ENCODE measurements around the gene TGM1. TPM values are rescaled to one million over a fixed set of nuclear protein-coding genes. Genes with fewer than 3 reads are reported as not detected.

The TGM1 gene
- total and polyA plus RNA-seq, 2 experiments from 2014 or later = 0.33 to 1.5 TPM

DNA sequence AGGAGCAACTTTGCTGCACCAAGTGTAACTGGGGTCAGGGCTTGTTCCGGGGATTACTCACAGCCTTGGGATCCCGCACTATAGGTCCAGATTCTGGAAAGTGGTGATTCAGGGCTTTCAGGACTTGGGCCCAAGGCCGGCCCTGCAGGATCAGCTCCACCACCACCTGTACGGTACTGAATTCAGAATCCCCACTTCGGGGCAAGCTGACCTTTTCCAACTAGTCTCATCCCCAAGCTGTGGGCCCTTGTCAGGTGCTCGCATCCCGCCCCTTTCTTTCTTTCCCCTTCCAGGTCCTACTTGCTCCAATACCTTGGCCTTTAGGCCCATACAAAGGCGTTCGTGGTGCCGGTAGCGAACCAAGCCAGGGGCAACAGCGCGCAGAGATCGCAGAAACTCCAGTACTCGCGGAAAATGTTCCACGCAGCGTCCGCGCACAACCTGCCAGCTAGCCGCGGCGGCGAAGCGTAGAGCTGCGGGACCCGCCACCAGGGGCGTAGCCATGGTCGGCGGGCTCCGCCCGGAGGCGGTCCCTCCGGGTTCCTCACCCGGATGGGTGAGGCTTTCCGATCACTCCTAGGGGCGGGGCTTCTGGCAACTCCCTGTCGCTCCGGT, 21.0 kb downstream of the TGM1 start:
- peak; percentile 98 for DNase-seq (ENCODE audit: low spot score)
- 2% methylated on average over 39 of the region's 39 CpGs for WGBS (ENCODE audit: low lambda C conversion rate, missing lambda C conversion rate)
- TF ChIP-seq, protein P1, sequence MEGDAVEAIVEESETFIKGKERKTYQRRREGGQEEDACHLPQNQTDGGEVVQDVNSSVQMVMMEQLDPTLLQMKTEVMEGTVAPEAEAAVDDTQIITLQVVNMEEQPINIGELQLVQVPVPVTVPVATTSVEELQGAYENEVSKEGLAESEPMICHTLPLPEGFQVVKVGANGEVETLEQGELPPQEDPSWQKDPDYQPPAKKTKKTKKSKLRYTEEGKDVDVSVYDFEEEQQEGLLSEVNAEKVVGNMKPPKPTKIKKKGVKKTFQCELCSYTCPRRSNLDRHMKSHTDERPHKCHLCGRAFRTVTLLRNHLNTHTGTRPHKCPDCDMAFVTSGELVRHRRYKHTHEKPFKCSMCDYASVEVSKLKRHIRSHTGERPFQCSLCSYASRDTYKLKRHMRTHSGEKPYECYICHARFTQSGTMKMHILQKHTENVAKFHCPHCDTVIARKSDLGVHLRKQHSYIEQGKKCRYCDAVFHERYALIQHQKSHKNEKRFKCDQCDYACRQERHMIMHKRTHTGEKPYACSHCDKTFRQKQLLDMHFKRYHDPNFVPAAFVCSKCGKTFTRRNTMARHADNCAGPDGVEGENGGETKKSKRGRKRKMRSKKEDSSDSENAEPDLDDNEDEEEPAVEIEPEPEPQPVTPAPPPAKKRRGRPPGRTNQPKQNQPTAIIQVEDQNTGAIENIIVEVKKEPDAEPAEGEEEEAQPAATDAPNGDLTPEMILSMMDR (IDR thresholded peaks at IDR 0.05; ENCODE audit: poor library complexity) = peak; percentile 40
- no peak for TF ChIP-seq EZH2phosphoT487 (IDR thresholded peaks at IDR 0.05; ENCODE audit: low read depth, severe bottlenecking, unreplicated experiment)
- Histone ChIP-seq H2AFZ (peak overlapping the region; percentile 37), H3K4me1 (ENCODE audit: insufficient read depth) (peaks cover 6% of the 10 kb centered on the region), H3K27me3 (no peaks in the 10 kb centered on the region), H3K9me2 (replicated peaks; ENCODE audit: insufficient read depth) (no peaks in the 10 kb centered on the region), H3K4me2 (peak overlapping the region; percentile 75), H3K9me3 (ENCODE audit: low read depth) (no peaks in the 10 kb centered on the region), H3K79me2 (peaks cover 25% of the 10 kb centered on the region), H4K20me1 (ENCODE audit: insufficient read depth, poor library complexity, severe bottlenecking) (peaks cover 4% of the 10 kb centered on the region), H3K36me3 (replicated peaks; ENCODE audit: insufficient read depth, low read depth) (no peaks in the 10 kb centered on the region), H3K27ac (peak overlapping the region; percentile 96), H3K4me3 (peak overlapping the region; percentile 44)

DNA sequence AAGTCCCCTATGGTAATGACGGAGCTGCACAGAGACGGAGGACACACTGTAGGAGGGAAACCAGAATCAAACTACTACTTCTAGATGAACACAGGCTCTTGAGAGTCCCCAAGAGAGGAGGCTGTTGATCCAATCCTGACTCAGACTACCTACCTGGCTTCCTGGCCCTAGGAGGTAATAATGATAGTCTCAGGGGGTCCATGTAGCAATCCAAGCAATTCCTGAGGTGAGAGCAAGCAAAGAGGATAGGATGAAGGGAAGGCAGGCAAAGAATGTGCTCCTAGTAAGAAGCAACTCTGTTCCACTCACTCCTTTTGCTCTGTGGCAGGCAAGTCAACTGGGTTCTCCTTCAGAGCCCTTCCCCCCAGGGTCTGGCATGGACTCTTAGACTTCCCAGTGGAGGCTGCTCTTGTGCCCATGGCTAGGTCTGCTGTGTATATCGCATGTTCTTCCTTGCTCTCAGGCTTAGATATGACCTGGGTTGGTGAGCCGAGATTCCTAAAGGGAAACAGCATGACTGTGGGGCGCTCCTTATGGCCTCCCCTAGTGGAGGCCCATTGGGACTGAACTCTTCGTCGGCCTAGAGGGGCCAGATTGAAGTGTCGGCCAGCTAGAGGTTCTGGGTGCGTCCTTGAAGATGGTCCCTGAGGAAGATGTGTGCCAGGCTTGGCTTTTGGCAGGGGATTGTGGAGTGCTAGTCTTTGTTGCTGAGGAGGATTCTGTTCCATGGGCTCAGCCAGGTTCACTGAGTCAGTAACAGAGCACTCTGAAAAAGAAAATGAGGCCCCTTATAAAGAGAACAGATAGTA, 22.7 kb downstream of the TGM1 start:
- WGBS (ENCODE audit: low lambda C conversion rate, missing lambda C conversion rate) = 96% methylated on average over 9 of the region's 9 CpGs
- H3K9me3 ChIP-seq (ENCODE audit: low read depth) = no peaks in the 10 kb centered on the region
- H2AFZ ChIP-seq = no peak overlapping the region
- H3K79me2 ChIP-seq = peaks cover 32% of the 10 kb centered on the region
- H3K9me2 ChIP-seq (replicated peaks; ENCODE audit: insufficient read depth) = no peaks in the 10 kb centered on the region
- H4K20me1 ChIP-seq (ENCODE audit: insufficient read depth, poor library complexity, severe bottlenecking) = peaks cover 4% of the 10 kb centered on the region
- no peak overlapping the region for H3K27ac ChIP-seq
- TF ChIP-seq, protein P1 (IDR thresholded peaks at IDR 0.05; ENCODE audit: poor library complexity) = no peak
- TF ChIP-seq EZH2 (IDR thresholded peaks at IDR 0.05; ENCODE audit: borderline replicate concordance) = no peak
- TF ChIP-seq EZH2phosphoT487 (IDR thresholded peaks at IDR 0.05; ENCODE audit: low read depth, severe bottlenecking, unreplicated experiment) = no peak
- no peak overlapping the region for H3K4me3 ChIP-seq
- no peak overlapping the region for H3K4me2 ChIP-seq
- no peak for DNase-seq (ENCODE audit: low spot score)
- H3K4me1 ChIP-seq (ENCODE audit: insufficient read depth) = peaks cover 6% of the 10 kb centered on the region
- no peaks in the 10 kb centered on the region for H3K27me3 ChIP-seq
- H3K36me3 ChIP-seq (replicated peaks; ENCODE audit: insufficient read depth, low read depth) = no peaks in the 10 kb centered on the region

DNA sequence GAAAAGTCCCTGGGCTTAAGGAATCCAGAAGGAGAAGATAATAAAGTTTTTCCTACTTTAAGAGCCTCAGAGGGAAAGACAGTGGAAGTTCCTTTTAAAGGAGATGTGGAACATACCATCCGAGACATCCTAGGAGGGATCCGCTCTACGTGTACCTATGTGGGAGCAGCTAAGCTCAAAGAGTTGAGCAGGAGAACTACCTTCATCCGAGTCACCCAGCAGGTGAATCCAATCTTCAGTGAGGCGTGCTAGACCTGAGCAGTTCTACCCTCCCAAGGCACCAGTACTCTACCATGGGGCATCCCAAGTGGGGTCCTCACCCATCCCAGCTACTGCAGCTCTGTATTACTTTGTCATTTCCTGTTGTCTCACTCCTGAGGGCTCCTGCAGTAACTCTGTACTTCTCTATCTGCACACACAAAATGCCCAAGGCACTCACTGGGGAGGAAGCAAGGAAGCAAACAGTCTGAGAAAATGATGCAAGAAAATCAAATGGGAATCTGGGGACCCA, 24.4 kb downstream of the TGM1 start:
- TF ChIP-seq EZH2phosphoT487 (IDR thresholded peaks at IDR 0.05; ENCODE audit: low read depth, severe bottlenecking, unreplicated experiment) = no peak
- TF ChIP-seq, protein P1 (IDR thresholded peaks at IDR 0.05; ENCODE audit: poor library complexity) = no peak
- H3K27me3 ChIP-seq = no peaks in the 10 kb centered on the region
- no peak overlapping the region for H3K4me2 ChIP-seq
- no peak for DNase-seq (ENCODE audit: low spot score)
- H3K27ac ChIP-seq = no peak overlapping the region
- 95% methylated on average over 5 of the region's 5 CpGs for WGBS (ENCODE audit: low lambda C conversion rate, missing lambda C conversion rate)
- H3K79me2 ChIP-seq = peaks cover 50% of the 10 kb centered on the region
- H3K9me2 ChIP-seq (replicated peaks; ENCODE audit: insufficient read depth) = no peaks in the 10 kb centered on the region
- H3K4me1 ChIP-seq (ENCODE audit: insufficient read depth) = peaks cover 11% of the 10 kb centered on the region
- H3K9me3 ChIP-seq (ENCODE audit: low read depth) = no peaks in the 10 kb centered on the region
- H3K36me3 ChIP-seq (replicated peaks; ENCODE audit: insufficient read depth, low read depth) = no peaks in the 10 kb centered on the region
- H2AFZ ChIP-seq = no peak overlapping the region
- no peak overlapping the region for H3K4me3 ChIP-seq
- peaks cover 4% of the 10 kb centered on the region for H4K20me1 ChIP-seq (ENCODE audit: insufficient read depth, poor library complexity, severe bottlenecking)

Data from hepatocyte (in vitro differentiated cells).